ENCODE results near the gene SBNO2. TPM values are rescaled to one million over a fixed set of nuclear protein-coding genes. Genes with fewer than 3 reads are reported as not detected.

The SBNO2 gene
- total RNA-seq, 2 donors from 2014 or later: 204 to 205 TPM

GRCh38 chr19:1157931-1158884 is 15.9 kb downstream of the SBNO2 start:
- H3K9me3 Mint-ChIP-seq: no peaks in the 10 kb centered on the region
- ATAC-seq (no peak), DNase-seq (ENCODE audit: low spot score) (no peak)
- no peaks in the 10 kb centered on the region for H3K36me3 Mint-ChIP-seq
- H3K27me3 Mint-ChIP-seq: no peaks in the 10 kb centered on the region
- no peak overlapping the region for H3K4me3 Mint-ChIP-seq
- H3K27ac Mint-ChIP-seq: no peak overlapping the region
- H3K4me1 Mint-ChIP-seq (ENCODE audit: low read depth in 2 of 2): peaks cover 0 to 7% of the 10 kb centered on the region in 2 donors

GRCh38 chr19:1156830-1157615 is 17.0 kb downstream of the SBNO2 start:
- Mint-ChIP-seq H3K9me3 (no peaks in the 10 kb centered on the region), H3K4me1 (ENCODE audit: low read depth in 2 of 2) (no peaks in the 10 kb centered on the region), H3K27ac (no peak overlapping the region), H3K4me3 (no peak overlapping the region), H3K36me3 (no peaks in the 10 kb centered on the region), H3K27me3 (no peaks in the 10 kb centered on the region)
- DNase-seq (ENCODE audit: low spot score) (no peak), ATAC-seq (peak in 1 of 2 donors; percentile 13)

GRCh38 chr19:1156305-1156801 is 17.7 kb downstream of the SBNO2 start:
- Mint-ChIP-seq H3K9me3 (no peaks in the 10 kb centered on the region), H3K27ac (no peak overlapping the region), H3K4me1 (ENCODE audit: low read depth in 2 of 2) (no peaks in the 10 kb centered on the region), H3K4me3 (no peak overlapping the region), H3K36me3 (no peaks in the 10 kb centered on the region), H3K27me3 (no peaks in the 10 kb centered on the region)
- DNase-seq (ENCODE audit: low spot score) (no peak), ATAC-seq (no peak)

- Mint-ChIP-seq H3K4me1 (ENCODE audit: low read depth in 2 of 2) (no peaks in the 10 kb centered on the region), H3K27me3 (no peaks in the 10 kb centered on the region), H3K9me3 (no peaks in the 10 kb centered on the region), H3K27ac (no peak overlapping the region), H3K4me3 (no peak overlapping the region), H3K36me3 (no peaks in the 10 kb centered on the region)
- DNase-seq (ENCODE audit: low spot score): no peak
- ATAC-seq: no peak
These were observed 18.4 kb downstream of the SBNO2 start for GRCh38 chr19:1155352-1156304.

- DNase-seq (ENCODE audit: low spot score): no peak
- no peak overlapping the region for H3K4me3 Mint-ChIP-seq
- H3K27ac Mint-ChIP-seq: no peak overlapping the region
- H3K9me3 Mint-ChIP-seq: no peaks in the 10 kb centered on the region
- no peak for ATAC-seq
- H3K27me3 Mint-ChIP-seq: no peaks in the 10 kb centered on the region
- no peaks in the 10 kb centered on the region for H3K36me3 Mint-ChIP-seq
- no peaks in the 10 kb centered on the region for H3K4me1 Mint-ChIP-seq (ENCODE audit: low read depth in 2 of 2)
These were observed 19.2 kb downstream of the SBNO2 start for GRCh38 chr19:1154731-1155351.

GRCh38 chr19:1153891-1154730 is 20.0 kb downstream of the SBNO2 start:
- no peak overlapping the region for H3K4me3 Mint-ChIP-seq
- H3K9me3 Mint-ChIP-seq: no peaks in the 10 kb centered on the region
- no peaks in the 10 kb centered on the region for H3K36me3 Mint-ChIP-seq
- no peak overlapping the region for H3K27ac Mint-ChIP-seq
- no peak for ATAC-seq
- no peaks in the 10 kb centered on the region for H3K4me1 Mint-ChIP-seq (ENCODE audit: low read depth in 2 of 2)
- H3K27me3 Mint-ChIP-seq: no peaks in the 10 kb centered on the region
- DNase-seq (ENCODE audit: low spot score): no peak

- H3K27ac Mint-ChIP-seq: no peak overlapping the region
- no peak overlapping the region for H3K4me3 Mint-ChIP-seq
- no peaks in the 10 kb centered on the region for H3K27me3 Mint-ChIP-seq
- ATAC-seq (no peak), DNase-seq (ENCODE audit: low spot score) (no peak)
- H3K36me3 Mint-ChIP-seq: no peaks in the 10 kb centered on the region
- no peaks in the 10 kb centered on the region for H3K9me3 Mint-ChIP-seq
- no peaks in the 10 kb centered on the region for H3K4me1 Mint-ChIP-seq (ENCODE audit: low read depth in 2 of 2)
These were observed 22.0 kb downstream of the SBNO2 start for GRCh38 chr19:1151917-1152587.

GRCh38 chr19:1151037-1151724 is 22.9 kb downstream of the SBNO2 start:
- Mint-ChIP-seq H3K27ac (no peak overlapping the region), H3K4me3 (no peak overlapping the region), H3K36me3 (no peaks in the 10 kb centered on the region), H3K9me3 (no peaks in the 10 kb centered on the region), H3K4me1 (ENCODE audit: low read depth in 2 of 2) (no peaks in the 10 kb centered on the region), H3K27me3 (no peaks in the 10 kb centered on the region)
- no peak for ATAC-seq
- DNase-seq (ENCODE audit: low spot score): no peak

GRCh38 chr19:1150333-1151036 is 23.6 kb downstream of the SBNO2 start:
- no peaks in the 10 kb centered on the region for H3K27me3 Mint-ChIP-seq
- no peaks in the 10 kb centered on the region for H3K9me3 Mint-ChIP-seq
- DNase-seq (ENCODE audit: low spot score) (no peak), ATAC-seq (no peak)
- no peak overlapping the region for H3K27ac Mint-ChIP-seq
- H3K4me3 Mint-ChIP-seq: no peak overlapping the region
- peaks cover 0 to 3% of the 10 kb centered on the region in 2 donors for H3K4me1 Mint-ChIP-seq (ENCODE audit: low read depth in 2 of 2)
- H3K36me3 Mint-ChIP-seq: no peaks in the 10 kb centered on the region

- no peak overlapping the region for H3K4me3 Mint-ChIP-seq
- no peak overlapping the region for H3K27ac Mint-ChIP-seq
- H3K9me3 Mint-ChIP-seq: no peaks in the 10 kb centered on the region
- DNase-seq (ENCODE audit: low spot score) (no peak), ATAC-seq (no peak)
- no peaks in the 10 kb centered on the region for H3K36me3 Mint-ChIP-seq
- H3K4me1 Mint-ChIP-seq (ENCODE audit: low read depth in 2 of 2): peaks cover 6 to 9% of the 10 kb centered on the region in 2 donors
- H3K27me3 Mint-ChIP-seq: no peaks in the 10 kb centered on the region
These were observed 24.6 kb downstream of the SBNO2 start for GRCh38 chr19:1149259-1150045.

Measured in natural killer cell treated with Interleukin-12 subunit alpha and Interleukin-12 subunit beta and Interleukin-15 and Interleukin-18, amount 100 ng/mL, for 72 hours (primary cell).